AG04449 (cell line): ENCODE data around the gene MTUS2.

Experiments used
- CTCF ChIA-PET: fragments of 350-600 bp; formaldehyde crosslinking; extraction: SDS; loops from one replicate; lab custom pipeline; 2021; ENCODE audit warnings: antibody characterized with exemption; lab: Yijun Ruan, JAX
- POLR2A ChIA-PET: fragments of 400-600, 350-600 bp; formaldehyde crosslinking; extraction: SDS; loops from one replicate; lab custom pipeline; 2020; ENCODE audit warnings: antibody characterized with exemption, inconsistent platforms; lab: Yijun Ruan, JAX
- DNase-seq: peaks from one replicate; pipeline ENCODE4 v3.0.0-alpha.2; 2010; ENCODE audit warnings: low read depth, low spot score
- H3K4me3 ChIP-seq: 2 replicates; pipeline ENCODE4 v1.5.1; 2011; ENCODE audit warnings: low read depth, mild to moderate bottlenecking, control low read depth, low read length
- TF ChIP-seq, protein P1 (sequence below): IDR thresholded peaks from one replicate; pipeline ENCODE4 v1.5.1; 2011; ENCODE audit warnings: mild to moderate bottlenecking, moderate library complexity, low read length, control low read depth, inconsistent platforms; ENCODE audit not compliant: insufficient read depth; ENCODE audit errors: missing control alignments

Gene MTUS2

DNA sequence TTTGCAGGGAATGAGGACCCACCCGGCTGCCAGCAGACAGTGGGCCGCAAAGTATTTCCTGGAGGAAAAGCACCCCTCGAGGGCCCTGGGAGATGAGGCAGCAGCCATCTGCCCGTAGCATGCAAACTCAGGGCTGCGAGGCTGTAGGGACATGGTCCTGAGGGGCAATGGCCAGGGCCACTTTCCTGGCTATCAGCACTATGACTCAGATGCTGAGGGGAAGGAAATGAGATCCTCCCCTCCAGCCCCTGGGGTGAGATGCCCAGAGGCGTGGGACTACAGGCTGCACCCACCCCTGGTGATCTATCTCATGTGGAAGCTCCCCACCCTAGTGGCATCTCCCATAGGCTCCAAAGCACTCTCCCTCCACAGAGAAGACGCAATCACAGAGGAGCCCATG is 695.2 kb downstream of the MTUS2 start:
- TF ChIP-seq, protein P1, sequence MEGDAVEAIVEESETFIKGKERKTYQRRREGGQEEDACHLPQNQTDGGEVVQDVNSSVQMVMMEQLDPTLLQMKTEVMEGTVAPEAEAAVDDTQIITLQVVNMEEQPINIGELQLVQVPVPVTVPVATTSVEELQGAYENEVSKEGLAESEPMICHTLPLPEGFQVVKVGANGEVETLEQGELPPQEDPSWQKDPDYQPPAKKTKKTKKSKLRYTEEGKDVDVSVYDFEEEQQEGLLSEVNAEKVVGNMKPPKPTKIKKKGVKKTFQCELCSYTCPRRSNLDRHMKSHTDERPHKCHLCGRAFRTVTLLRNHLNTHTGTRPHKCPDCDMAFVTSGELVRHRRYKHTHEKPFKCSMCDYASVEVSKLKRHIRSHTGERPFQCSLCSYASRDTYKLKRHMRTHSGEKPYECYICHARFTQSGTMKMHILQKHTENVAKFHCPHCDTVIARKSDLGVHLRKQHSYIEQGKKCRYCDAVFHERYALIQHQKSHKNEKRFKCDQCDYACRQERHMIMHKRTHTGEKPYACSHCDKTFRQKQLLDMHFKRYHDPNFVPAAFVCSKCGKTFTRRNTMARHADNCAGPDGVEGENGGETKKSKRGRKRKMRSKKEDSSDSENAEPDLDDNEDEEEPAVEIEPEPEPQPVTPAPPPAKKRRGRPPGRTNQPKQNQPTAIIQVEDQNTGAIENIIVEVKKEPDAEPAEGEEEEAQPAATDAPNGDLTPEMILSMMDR, result no peak
- DNase-seq, result no peak
- ChIA-PET CTCF (interaction anchor here (7.8 to 14.7 kb wide), 2 partner anchors 7 to 192 kb away, joined by 95 to 278 read pairs; no protein-coding TSS in a partner anchor), POLR2A (no interaction called here)
- no peak overlapping the region for H3K4me3 ChIP-seq

- CTCF ChIA-PET, result interaction anchor here (7.8 to 14.7 kb wide), 2 partner anchors 7 to 191 kb away, joined by 95 to 278 read pairs; no protein-coding TSS in a partner anchor
- POLR2A ChIA-PET, result no interaction called here
These were observed 695.9 kb downstream of the MTUS2 start for GRCh38 chr13:29516012-29516411.

GRCh38 chr13:29516880-29517279 is 696.7 kb downstream of the MTUS2 start:
- CTCF ChIA-PET, result interaction anchor here (1.9 to 7.8 kb wide), 3 partner anchors 8 to 190 kb away, joined by 7 to 95 read pairs (median 13); no protein-coding TSS in a partner anchor

More at GRCh38 chr13:29516012-29516411, 695.9 kb downstream of the MTUS2 start:
- TF ChIP-seq, protein P1, result no peak
- DNase-seq, result no peak
- H3K4me3 ChIP-seq, result no peak overlapping the region

DNA sequence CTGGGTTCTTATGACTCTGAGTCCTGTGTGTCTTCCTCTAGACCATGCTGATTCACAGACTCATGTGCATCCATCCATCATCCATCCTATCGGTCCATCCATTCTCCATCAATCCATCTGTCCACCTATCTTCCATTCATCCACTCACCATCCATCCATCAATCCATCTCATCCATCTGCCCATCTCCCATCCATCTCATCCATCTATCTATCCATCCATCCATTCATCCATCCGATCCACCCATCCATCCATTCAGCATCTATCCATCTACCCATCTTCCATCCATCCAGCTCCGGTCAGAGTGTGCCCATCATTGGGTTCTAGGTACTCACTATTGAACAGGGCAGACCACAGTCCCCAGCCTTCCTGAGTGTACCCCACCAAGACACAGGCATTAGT is 699.8 kb downstream of the MTUS2 start:
- POLR2A ChIA-PET, result no interaction called here
- DNase-seq, result no peak
- TF ChIP-seq, protein P1, result no peak
- CTCF ChIA-PET, result interaction anchor here (1.4 to 7.8 kb wide), 2 partner anchors 11 to 16 kb away, joined by 3 to 95 read pairs; no protein-coding TSS in a partner anchor
- H3K4me3 ChIP-seq, result no peak overlapping the region

More at GRCh38 chr13:29516880-29517279, 696.7 kb downstream of the MTUS2 start:
- no peak overlapping the region for H3K4me3 ChIP-seq
- POLR2A ChIA-PET, result no interaction called here
- TF ChIP-seq, protein P1, result no peak
- DNase-seq, result no peak

- peak; percentile 47 for DNase-seq
- POLR2A ChIA-PET, result no interaction called here
- CTCF ChIA-PET, result interaction anchor here (1.4 to 7.8 kb wide), 2 partner anchors 12 to 17 kb away, joined by 3 to 95 read pairs; no protein-coding TSS in a partner anchor
- H3K4me3 ChIP-seq, result no peak overlapping the region
- TF ChIP-seq, protein P1, result no peak
These were observed 700.5 kb downstream of the MTUS2 start for GRCh38 chr13:29520671-29521070.

DNA sequence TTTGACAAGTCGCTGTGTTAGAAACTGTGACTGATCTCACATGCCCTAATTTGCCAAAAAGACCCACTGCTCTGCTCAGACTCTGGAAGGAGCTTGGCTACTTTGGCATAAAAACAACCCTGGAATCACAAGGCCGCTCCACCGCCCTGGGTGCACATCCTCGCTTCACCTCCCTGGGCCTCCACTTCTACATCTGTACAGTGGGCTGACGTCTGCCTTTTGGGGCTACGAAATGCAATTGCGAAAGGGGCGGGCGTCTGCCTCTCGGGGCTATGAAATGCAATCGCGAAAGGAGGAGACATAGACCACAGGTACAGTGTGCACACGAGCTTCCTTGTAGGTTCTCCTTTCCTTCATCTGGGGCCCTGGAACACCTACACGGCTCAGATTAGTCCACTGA is 701.2 kb downstream of the MTUS2 start:
- no peak overlapping the region for H3K4me3 ChIP-seq
- POLR2A ChIA-PET, result no interaction called here
- no peak for DNase-seq
- TF ChIP-seq, protein P1, result no peak
- CTCF ChIA-PET, result interaction anchor here (1.4 to 7.8 kb wide), 2 partner anchors 13 to 18 kb away, joined by 3 to 95 read pairs; no protein-coding TSS in a partner anchor
